ENCODE measurements around the gene MON2.
"Not testable (repeated sequence)": the region's sequence is repeated elsewhere in the genome, so short reads cannot be mapped to it uniquely, and the experiment has no call there.

Gene MON2

DNA sequence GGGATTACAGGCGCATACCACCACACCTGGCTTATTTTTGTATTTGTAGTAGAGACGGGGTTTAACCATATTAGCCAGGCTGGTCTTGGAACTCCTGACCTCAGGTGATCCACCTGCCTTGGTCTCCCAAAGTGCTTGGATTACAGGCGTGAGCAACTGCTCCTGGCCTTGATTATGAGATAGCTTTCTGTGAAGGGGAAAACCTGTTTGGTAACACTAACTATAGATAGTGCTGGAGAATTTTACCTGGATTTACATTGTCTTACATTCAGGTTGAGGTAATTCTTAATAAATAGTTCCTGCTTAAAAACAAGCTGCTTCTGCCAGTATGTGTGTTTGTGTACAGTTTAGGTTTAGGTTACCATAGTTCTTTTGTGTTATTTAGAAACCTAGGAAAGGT lies 77.1 kb downstream of the MON2 start:
- DNase-seq (ENCODE audit: low spot score) = no peak

DNA sequence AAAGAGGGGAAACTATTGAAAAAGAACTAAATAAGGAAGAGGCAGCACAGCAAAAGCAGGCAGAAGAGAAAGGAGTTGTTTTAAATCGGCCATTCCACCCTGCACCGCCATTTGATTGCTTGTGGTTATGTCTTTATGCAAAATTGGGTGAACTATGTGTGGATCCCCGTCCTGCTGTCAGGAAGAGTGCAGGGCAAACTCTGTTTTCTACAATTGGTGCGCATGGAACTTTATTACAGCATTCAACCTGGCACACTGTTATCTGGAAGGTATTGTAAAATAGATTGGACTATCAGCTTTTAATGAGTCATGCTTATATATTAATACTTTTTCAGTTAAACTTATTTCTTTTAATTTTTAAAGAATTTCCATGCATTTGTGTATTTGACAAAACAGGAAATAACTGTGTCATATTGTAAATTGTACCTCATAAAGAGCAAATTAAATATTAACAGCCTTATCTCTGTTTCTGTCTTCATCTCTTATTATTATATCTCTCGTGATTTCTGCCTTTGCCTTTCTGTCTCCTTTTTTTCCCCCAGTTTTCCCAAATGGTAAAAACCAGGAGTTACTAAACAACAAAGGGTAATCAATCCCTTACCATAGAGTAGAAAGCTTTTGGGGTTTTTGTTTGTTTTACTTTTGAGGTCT lies 86.4 kb downstream of the MON2 start:
- DNase-seq (ENCODE audit: low spot score) = no peak

- not testable (repeated sequence) for DNase-seq (ENCODE audit: low spot score)
These were observed 92.7 kb downstream of the MON2 start for GRCh38 chr12:62559366-62559765.

DNA sequence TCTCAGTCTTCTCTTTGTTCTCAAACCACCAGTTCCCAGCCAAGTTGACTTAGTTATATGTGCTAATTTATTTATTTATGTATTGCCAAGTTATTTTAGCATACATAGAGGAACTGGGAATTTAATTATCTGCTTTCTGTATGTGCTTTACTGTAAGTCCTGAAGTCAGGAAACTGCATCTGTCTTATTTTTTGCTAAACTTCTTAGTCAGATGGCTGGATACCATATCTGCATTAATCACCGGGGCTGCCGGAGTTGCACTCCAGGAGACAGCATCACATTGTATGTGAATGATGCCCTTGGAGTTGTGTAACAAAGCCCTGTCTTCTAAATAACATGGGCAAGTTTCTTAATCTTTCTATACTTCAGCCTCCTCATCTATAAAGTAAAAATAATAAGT lies 96.2 kb downstream of the MON2 start:
- no peak for DNase-seq (ENCODE audit: low spot score)

- no peak for DNase-seq (ENCODE audit: low spot score)
These were observed 108.4 kb downstream of the MON2 start for GRCh38 chr12:62575036-62575435.

GRCh38 chr12:62576503-62576902 lies 109.9 kb downstream of the MON2 start:
- DNase-seq (ENCODE audit: low spot score) = no peak

GRCh38 chr12:62578726-62579125 lies 112.1 kb downstream of the MON2 start:
- DNase-seq (ENCODE audit: low spot score) = no peak

DNA sequence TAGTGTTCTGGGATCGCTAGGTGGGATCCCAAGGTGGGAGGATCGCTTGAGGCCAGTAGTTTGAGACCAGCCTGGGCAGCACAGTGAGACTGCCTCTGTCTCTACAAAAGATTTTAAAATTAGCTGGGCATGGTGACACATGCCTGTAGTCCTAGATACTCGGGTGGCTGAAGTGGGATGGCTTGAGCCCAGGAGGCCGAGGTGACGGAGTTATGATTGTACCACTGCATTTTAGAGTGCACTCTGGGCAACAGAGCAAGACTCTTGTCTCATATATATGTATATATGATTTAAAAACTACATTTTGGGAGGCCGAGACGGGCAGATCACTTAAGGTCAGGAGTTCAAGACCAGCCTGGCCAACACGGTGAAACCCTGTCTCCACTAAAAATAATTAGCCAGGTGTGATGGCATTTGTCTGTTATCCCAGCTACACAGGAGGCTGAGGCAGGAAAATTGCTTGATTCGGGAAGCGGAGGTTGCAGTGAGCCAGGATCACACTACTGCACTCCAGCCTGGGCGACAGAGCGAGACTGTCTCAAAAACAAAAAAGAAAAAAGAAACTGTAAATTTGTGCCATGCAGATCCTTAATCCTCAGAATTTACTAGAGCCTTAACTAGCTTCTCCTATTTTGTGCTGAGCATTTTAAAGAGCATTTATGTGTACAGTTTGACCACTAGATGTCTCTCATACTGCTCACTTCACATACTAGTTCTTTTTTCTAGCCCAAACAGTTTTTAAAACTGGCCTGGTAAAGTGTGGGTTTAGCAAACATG lies 114.8 kb downstream of the MON2 start:
- DNase-seq (ENCODE audit: low spot score) = peak; percentile 40

DNA sequence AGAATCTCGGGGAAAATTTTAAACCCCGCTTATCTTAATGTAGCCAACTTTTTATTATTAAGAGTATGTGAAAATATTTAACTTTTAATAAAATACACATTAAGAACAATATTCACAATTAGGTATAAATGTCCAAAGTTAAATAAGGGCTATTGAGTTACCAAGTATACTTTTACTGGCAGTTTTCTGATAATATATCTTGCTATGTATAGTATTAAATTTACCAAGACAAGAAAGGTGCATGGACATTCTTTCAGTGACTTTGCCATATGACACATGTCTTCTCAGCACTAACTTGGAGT lies 115.4 kb downstream of the MON2 start:
- DNase-seq (ENCODE audit: low spot score) = no peak

DNA sequence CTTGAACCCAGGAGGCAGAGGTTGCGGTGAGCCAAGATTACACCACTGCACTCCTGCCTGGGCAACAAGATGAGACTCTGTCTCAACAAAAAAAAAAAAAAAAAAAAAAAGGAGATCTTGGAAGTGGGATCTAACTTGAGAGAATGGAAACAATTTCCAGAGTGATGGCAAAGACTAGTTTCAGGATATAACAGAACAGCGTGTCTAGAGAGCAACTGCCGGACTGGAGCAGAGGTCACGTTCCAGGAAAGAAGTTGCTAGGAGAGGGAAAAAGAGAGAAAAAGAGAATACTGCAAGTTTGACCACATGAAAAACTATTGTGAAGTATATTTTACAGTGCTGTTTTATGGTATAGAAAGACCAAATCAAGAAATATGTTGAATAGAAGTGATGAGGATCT lies 118.0 kb downstream of the MON2 start:
- DNase-seq (ENCODE audit: low spot score) = no peak

DNA sequence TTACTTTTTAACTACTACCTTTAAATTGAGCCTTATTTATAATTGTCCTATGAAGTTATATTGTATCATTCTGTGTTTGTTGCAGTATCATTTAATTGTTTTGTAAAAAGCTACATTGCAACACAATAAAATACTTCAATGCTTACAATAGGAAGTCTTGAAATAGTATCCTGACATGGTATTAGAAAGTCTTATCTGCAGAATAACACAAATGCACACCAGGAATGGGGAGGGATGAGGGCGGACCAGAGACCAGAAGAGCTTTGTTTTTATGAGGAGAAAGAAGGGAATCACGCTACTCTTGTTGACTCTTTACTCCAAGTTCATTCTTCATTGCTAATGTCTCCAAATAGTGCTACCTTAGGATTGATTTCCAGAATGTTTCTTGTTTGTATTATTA lies 120.2 kb downstream of the MON2 start:
- DNase-seq (ENCODE audit: low spot score) = no peak

GRCh38 chr12:62588916-62589315 lies 122.3 kb downstream of the MON2 start:
- DNase-seq (ENCODE audit: low spot score) = no peak

GRCh38 chr12:62597253-62597652 lies 130.6 kb downstream of the MON2 start:
- no peak for DNase-seq (ENCODE audit: low spot score)

DNA sequence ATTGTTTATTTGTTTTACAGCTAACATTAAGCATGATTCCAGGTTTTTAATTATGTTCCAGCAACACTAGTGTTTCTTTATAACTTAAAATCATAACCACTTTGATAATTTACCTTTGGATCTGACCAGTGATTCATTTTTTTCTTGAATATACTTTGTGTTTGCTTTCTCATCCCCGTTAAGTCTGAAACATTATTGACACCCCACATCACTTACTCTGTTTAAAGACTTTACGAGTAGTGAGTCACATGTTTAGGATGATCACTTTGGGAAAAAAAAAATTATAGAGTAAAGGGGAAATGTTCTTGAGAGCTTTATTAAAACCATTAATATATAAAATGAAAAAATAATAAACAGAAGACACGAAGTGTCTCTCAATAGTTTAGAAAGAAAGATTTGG lies 132.2 kb downstream of the MON2 start:
- no peak for DNase-seq (ENCODE audit: low spot score)

- peak; percentile 7 for DNase-seq (ENCODE audit: low spot score)
These were observed 133.3 kb downstream of the MON2 start for GRCh38 chr12:62599854-62600437.

DNA sequence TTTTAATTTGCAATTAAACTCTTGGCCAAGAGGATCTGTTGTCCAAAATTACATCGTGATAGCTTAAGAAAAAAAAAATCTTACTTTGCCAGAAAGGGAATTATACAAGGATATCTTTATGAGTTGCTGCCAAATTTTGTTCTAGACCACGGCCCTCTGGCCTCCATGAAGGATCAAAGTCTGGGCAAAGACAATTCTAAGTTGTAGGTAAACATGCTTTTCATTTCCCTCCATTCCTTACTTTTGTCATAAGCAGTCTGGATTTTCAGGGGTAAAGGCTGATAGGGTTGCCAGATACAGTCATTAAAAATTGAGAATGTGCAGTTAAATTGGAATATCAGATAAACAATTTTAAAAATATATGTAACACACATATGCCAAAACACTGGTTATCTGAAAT lies 135.1 kb downstream of the MON2 start:
- DNase-seq (ENCODE audit: low spot score) = no peak

DNA sequence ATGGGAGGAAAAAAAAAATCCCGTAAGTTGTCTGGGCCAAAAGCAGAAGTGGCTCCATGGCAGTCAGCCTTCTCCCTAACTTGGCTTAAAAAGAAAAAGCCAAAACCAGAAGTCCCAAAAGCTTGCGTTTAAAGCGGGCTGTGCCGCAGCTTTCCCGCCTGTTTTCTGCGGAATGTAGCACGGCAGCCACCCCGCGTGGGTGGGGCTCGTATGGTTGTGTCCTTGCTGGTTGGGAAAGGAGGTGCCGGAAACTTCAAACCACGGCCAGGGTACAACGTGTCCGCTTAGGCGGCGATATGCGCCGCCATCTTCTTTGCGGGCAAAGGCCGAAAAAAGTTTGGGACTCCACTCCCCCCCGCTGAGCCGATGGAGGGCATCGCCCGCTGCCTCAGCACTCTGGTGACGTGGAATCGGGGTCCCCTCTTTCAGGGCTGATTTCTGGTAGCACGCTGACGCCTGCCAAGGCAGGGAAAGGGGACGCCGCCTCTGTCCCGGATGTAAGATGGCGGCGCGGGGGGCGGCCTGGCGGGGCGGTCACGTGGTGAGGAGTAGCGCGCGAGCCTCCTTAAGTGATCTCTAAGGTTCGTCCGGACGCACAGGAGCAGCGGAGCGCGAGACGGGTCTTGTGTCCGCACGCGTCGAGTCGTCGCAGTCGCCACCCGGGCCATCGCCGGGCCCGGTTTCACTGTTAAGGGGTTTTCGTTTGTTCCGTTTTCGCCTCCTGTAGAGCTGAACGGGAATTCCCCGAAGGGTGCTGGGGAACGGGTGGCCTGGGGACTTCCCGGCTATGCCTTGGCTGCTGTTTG lies 135.8 kb downstream of the MON2 start:
- peak; percentile 88 for DNase-seq (ENCODE audit: low spot score)

GRCh38 chr12:62603061-62603810 lies 136.6 kb downstream of the MON2 start:
- DNase-seq (ENCODE audit: low spot score) = peak; percentile 92

DNA sequence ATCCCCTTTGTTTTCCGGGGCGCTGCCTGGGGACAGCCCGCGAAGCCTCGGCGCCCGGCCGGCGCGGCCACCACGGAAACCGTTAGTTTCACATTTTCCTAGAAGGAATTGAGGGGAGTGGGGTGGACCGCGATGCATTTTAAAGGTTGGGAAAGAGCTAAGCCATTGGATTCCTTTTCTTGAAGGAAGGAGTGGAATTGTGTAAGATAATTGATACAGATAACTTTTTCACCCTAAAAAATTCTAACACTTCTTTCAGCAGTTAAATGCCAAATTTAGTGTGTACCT lies 137.1 kb downstream of the MON2 start:
- no peak for DNase-seq (ENCODE audit: low spot score)

- no peak for DNase-seq (ENCODE audit: low spot score)
These were observed 137.7 kb downstream of the MON2 start for GRCh38 chr12:62604373-62604772.

- DNase-seq (ENCODE audit: low spot score) = no peak
These were observed 138.2 kb downstream of the MON2 start for GRCh38 chr12:62604871-62605270.

- no peak for DNase-seq (ENCODE audit: low spot score)
These were observed 139.4 kb downstream of the MON2 start for GRCh38 chr12:62605981-62606380.
